Measurements from ENCODE around the gene NUP205.

DNA sequence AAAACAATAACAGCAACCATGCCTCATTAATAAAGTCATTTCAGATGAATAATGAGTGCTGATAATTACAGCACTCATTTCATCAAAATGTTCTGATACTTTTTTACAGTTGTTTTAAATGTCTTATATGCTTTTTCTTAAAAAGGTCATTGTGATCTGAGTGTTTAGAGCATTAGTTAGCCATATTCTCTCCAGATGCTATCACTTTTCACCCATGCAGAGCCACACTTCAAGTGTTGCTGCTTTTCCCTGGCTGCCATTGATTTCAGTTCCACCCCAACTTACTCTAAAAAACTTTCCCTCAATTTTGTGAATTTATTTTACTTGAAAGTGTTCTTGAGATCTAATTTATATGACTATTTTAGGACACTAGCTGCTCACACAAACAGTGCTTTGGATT lies 41.8 kb downstream of the NUP205 start:
- TF ChIP-seq POLR2A (IDR thresholded peaks at IDR 0.05; ENCODE audit: low read length) (no peak), GATA1 (IDR thresholded peaks at IDR 0.05; ENCODE audit: low read depth, low read length) (no peak)

Data from erythroblast (primary cell).